ENCODE data around the gene HNRNPA3. TPM values are rescaled to one million over a fixed set of nuclear protein-coding genes. Genes with fewer than 3 reads are reported as not detected.

The HNRNPA3 gene
- total RNA-seq, 1 donor from 2014 or later = 107 TPM

- no peak overlapping the region for H2AFZ ChIP-seq (replicated peaks)
- TF ChIP-seq CTCF (IDR thresholded peaks at IDR 0.05) = no peak
- no peak for TF ChIP-seq EZH2phosphoT487 (IDR thresholded peaks at IDR 0.05)
- TF ChIP-seq EZH2 (IDR thresholded peaks at IDR 0.05) = no peak
- Mint-ChIP-seq H3K9me3 (no peaks in the 10 kb centered on the region), H3K36me3 (peaks cover 1% of the 10 kb centered on the region), H3K4me1 (peaks cover 11% of the 10 kb centered on the region), H3K27ac (peak overlapping the region; percentile 83), H3K4me3 (no peak overlapping the region), H3K27me3 (ENCODE audit: insufficient read depth, low read depth) (no peaks in the 10 kb centered on the region)
- peaks cover 18% of the 10 kb centered on the region for H3K4me1 ChIP-seq
- H3K4me3 ChIP-seq = no peak overlapping the region
- H3F3A ChIP-seq (ENCODE audit: low read depth) = peaks cover 6% of the 10 kb centered on the region
- H3K27ac ChIP-seq = no peak overlapping the region
- no peaks in the 10 kb centered on the region for H3K79me2 ChIP-seq (ENCODE audit: low read depth)
- no peaks in the 10 kb centered on the region for H3K27me3 ChIP-seq
- no peaks in the 10 kb centered on the region for H3K9me3 ChIP-seq (ENCODE audit: low read depth)
- no peak overlapping the region for H3K9ac ChIP-seq
- no peak for DNase-seq (ENCODE audit: low spot score)
- no peaks in the 10 kb centered on the region for H4K20me1 ChIP-seq (ENCODE audit: low read depth)
- H3K36me3 ChIP-seq = no peaks in the 10 kb centered on the region
- no peak overlapping the region for H3K4me2 ChIP-seq
These were observed 10.7 kb upstream of the HNRNPA3 start for GRCh38 chr2:177201919-177202346.

- H2AFZ ChIP-seq (replicated peaks) = no peak overlapping the region
- H3K9me3 Mint-ChIP-seq = no peaks in the 10 kb centered on the region
- no peak overlapping the region for H3K9ac ChIP-seq
- peak overlapping the region; percentile 8 for H3K4me2 ChIP-seq
- H3K79me2 ChIP-seq (ENCODE audit: low read depth) = no peaks in the 10 kb centered on the region
- no peak overlapping the region for H3K4me3 ChIP-seq
- no peak for TF ChIP-seq EZH2 (IDR thresholded peaks at IDR 0.05)
- no peak for TF ChIP-seq EZH2phosphoT487 (IDR thresholded peaks at IDR 0.05)
- no peak for TF ChIP-seq CTCF (IDR thresholded peaks at IDR 0.05)
- DNase-seq (ENCODE audit: low spot score) = peak; percentile 36
- H3K36me3 Mint-ChIP-seq = peaks cover 1% of the 10 kb centered on the region
- H3K4me1 ChIP-seq = peaks cover 18% of the 10 kb centered on the region
- H4K20me1 ChIP-seq (ENCODE audit: low read depth) = no peaks in the 10 kb centered on the region
- no peaks in the 10 kb centered on the region for H3K27me3 Mint-ChIP-seq (ENCODE audit: insufficient read depth, low read depth)
- no peaks in the 10 kb centered on the region for H3K27me3 ChIP-seq
- no peak overlapping the region for H3K4me3 Mint-ChIP-seq
- H3K27ac Mint-ChIP-seq = no peak overlapping the region
- peaks cover 6% of the 10 kb centered on the region for H3F3A ChIP-seq (ENCODE audit: low read depth)
- H3K4me1 Mint-ChIP-seq = peaks cover 11% of the 10 kb centered on the region
- no peaks in the 10 kb centered on the region for H3K9me3 ChIP-seq (ENCODE audit: low read depth)
- H3K27ac ChIP-seq = no peak overlapping the region
- no peaks in the 10 kb centered on the region for H3K36me3 ChIP-seq
These were observed 8.2 kb upstream of the HNRNPA3 start for GRCh38 chr2:177204417-177204816.

DNA sequence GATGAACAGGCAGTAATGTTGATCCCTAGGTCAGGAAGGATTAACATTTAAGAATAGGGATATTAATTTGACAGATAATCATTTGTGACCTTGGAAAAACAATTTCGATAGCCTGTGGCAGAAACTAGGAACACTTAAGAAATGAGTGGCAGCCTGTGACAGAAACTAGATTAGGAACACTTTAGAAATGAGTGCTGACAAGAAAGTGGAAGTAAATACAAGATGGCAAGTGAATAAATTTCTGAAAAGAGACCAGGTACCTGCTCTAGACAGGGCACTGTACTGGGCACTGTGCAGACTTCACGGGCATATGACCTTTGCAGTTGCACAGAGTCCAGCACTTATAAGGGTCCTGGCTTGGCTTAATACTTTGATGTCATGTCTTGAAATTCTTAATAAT, 5.5 kb upstream of the HNRNPA3 start:
- H3K27ac ChIP-seq = no peak overlapping the region
- H3K4me1 ChIP-seq = peaks cover 29% of the 10 kb centered on the region
- Mint-ChIP-seq H3K27me3 (ENCODE audit: insufficient read depth, low read depth) (peaks cover 2% of the 10 kb centered on the region), H3K27ac (no peak overlapping the region), H3K4me3 (no peak overlapping the region), H3K36me3 (peaks cover 4% of the 10 kb centered on the region), H3K4me1 (peaks cover 20% of the 10 kb centered on the region), H3K9me3 (no peaks in the 10 kb centered on the region)
- H3K36me3 ChIP-seq = no peaks in the 10 kb centered on the region
- no peak overlapping the region for H2AFZ ChIP-seq (replicated peaks)
- no peaks in the 10 kb centered on the region for H4K20me1 ChIP-seq (ENCODE audit: low read depth)
- no peak overlapping the region for H3K4me3 ChIP-seq
- H3K79me2 ChIP-seq (ENCODE audit: low read depth) = peaks cover 23% of the 10 kb centered on the region
- no peak overlapping the region for H3K4me2 ChIP-seq
- no peak for TF ChIP-seq CTCF (IDR thresholded peaks at IDR 0.05)
- no peak for TF ChIP-seq EZH2 (IDR thresholded peaks at IDR 0.05)
- no peak for TF ChIP-seq EZH2phosphoT487 (IDR thresholded peaks at IDR 0.05)
- DNase-seq (ENCODE audit: low spot score) = no peak
- no peak overlapping the region for H3K9ac ChIP-seq
- no peaks in the 10 kb centered on the region for H3K27me3 ChIP-seq
- peaks cover 18% of the 10 kb centered on the region for H3F3A ChIP-seq (ENCODE audit: low read depth)
- no peaks in the 10 kb centered on the region for H3K9me3 ChIP-seq (ENCODE audit: low read depth)
